HUES48 (cell line): Measurements from ENCODE around the gene LEMD2.
"Not testable (repeated sequence)": the region's sequence is repeated elsewhere in the genome, so short reads cannot be mapped to it uniquely, and the experiment has no call there.

Source experiments
- H3K27ac ChIP-seq: one replicate; pipeline ENCODE4 v1.7.0; 2013; ENCODE audit warnings: low read depth, low read length, inconsistent platforms
- H3K27me3 ChIP-seq: 2 replicates; pipeline ENCODE4 v1.6.1; 2013; ENCODE audit warnings: mild to moderate bottlenecking, low read length; ENCODE audit not compliant: control insufficient read depth, insufficient read depth
- H3K36me3 ChIP-seq: 2 replicates; pipeline ENCODE4 v1.6.1; 2013; ENCODE audit warnings: low read length; ENCODE audit not compliant: control insufficient read depth, insufficient read depth
- H3K4me1 ChIP-seq: 2 replicates; pipeline ENCODE4 v1.6.1; 2013; ENCODE audit warnings: mild to moderate bottlenecking, low read length; ENCODE audit not compliant: control insufficient read depth, insufficient read depth
- H3K4me3 ChIP-seq: 2 replicates; pipeline ENCODE4 v1.5.1; 2013; ENCODE audit warnings: mild to moderate bottlenecking, low read depth, low read length
- H3K9ac ChIP-seq: 2 replicates; pipeline ENCODE4 v1.6.1; 2013; ENCODE audit warnings: mild to moderate bottlenecking, low read depth, low read length, moderate library complexity
- H3K9me3 ChIP-seq: 2 replicates; pipeline ENCODE4 v1.6.1; 2013; ENCODE audit warnings: low read length; ENCODE audit not compliant: control insufficient read depth, insufficient read depth

Gene LEMD2

DNA sequence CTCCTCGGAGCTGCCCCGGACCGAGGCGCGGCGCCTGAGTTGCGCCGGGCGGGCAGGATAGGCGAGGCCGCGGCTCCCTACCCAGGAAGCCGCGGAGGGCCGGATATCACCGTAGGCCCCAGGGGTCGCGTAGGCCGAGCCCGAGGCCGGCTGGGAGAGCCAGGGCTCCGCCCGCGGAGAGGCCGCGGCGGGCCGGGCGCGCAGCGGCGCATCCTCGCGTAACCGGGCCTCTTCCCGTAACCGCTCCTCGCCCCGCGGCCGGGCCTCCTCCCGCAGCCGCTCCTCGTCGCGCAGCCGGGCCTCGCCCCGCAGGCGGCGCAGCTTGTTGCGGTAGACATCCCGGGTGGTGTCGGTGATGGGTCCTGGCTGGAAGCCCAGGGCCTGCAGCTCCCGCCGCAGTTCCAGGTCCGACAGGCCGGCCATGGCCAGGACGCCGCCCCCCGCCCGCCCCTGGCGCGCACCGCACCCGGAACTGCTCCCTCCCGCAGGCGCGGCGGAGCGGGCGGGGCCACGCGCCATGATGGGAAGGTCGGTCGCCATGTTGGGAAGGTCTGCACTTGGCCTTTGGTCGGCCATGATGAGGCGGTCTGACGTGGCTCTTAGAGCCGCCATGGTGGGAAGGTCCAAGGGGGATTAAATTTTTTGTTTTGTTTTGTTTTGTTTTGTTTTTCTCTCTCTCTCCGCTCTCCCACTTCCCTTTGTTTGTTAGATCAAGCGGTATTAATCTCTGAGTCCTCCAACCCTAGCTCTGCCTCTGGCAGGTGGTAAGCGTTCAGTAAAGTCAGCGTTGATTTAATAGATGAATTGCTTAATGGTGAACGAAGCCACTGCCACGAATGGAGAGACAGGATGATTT is at the start of gene LEMD2:
Gene LEMD2 (minus strand): TSS at position 437 of the 856 bp plus-strand sequence. CDS start 14 bp downstream, at position 423.
- no peaks in the 10 kb centered on the region for H3K9me3 ChIP-seq
- peak within 1 kb of the TSS; percentile 81 for H3K27ac ChIP-seq
- peaks cover 62% of the 10 kb centered on the region for H3K4me1 ChIP-seq
- H3K9ac ChIP-seq, result peak within 1 kb of the TSS; percentile 76
- peaks cover 11% of the 10 kb centered on the region for H3K36me3 ChIP-seq
- no peaks in the 10 kb centered on the region for H3K27me3 ChIP-seq
- H3K4me3 ChIP-seq, result peak within 1 kb of the TSS; percentile 83

DNA sequence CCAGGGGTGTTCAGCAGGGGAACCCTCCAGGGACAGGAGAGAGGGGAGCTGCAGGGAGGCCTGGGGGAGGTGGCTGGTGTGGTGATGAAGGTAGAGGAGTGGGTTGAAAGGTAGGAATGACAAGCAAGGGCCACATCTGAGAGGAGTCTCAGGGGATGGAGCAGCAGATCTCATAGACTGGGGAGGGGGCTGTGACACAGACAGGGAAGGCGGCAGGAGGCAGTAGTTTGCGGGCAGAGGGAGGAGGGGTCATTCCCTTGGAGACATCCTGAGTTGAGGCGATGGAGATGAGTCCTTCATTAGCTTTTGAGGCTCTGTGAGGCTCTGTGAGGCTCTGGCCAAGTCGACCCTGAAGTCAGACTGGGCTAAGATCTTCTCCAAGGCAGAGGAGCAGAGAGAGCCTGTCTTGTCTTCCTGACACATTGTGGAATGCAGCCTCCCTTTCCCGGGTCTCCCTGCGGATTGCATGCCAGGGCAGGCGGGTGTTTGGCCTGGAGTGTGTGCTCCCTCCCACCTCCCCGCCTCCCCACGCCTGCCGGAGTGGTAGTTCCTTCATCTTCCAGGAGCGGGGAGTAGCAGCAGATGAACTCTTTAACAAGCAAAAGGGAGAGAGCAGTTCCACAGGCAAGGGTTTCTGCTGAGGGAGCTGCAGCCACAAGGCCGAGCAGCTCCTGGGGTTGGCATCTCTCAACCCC is 49.2 kb upstream of the LEMD2 start:
- Histone ChIP-seq H3K36me3 (no peaks in the 10 kb centered on the region), H3K9me3 (0 out of 2 replicates have a peak, but pooled peaks cover 6% of the 10 kb centered on the region), H3K27ac (peak overlapping the region; percentile 8), H3K4me1 (peaks cover 18% of the 10 kb centered on the region), H3K4me3 (no peak overlapping the region), H3K9ac (no peak overlapping the region), H3K27me3 (no peaks in the 10 kb centered on the region)

GRCh38 chr6:33836806-33837469 is 48.0 kb upstream of the LEMD2 start:
- Histone ChIP-seq H3K9me3 (0 out of 2 replicates have a peak, but pooled peaks cover 6% of the 10 kb centered on the region), H3K4me3 (no peak overlapping the region), H3K9ac (no peak overlapping the region), H3K36me3 (no peaks in the 10 kb centered on the region), H3K27me3 (no peaks in the 10 kb centered on the region), H3K4me1 (peaks cover 18% of the 10 kb centered on the region), H3K27ac (no peak overlapping the region)

GRCh38 chr6:33834401-33835392 is 45.8 kb upstream of the LEMD2 start:
- peaks cover 3% of the 10 kb centered on the region; the same call in 1 of the 2 replicates for H3K27me3 ChIP-seq
- no peak overlapping the region for H3K27ac ChIP-seq
- no peaks in the 10 kb centered on the region for H3K36me3 ChIP-seq
- no peak overlapping the region for H3K4me3 ChIP-seq
- peaks cover 18% of the 10 kb centered on the region for H3K4me1 ChIP-seq
- H3K9ac ChIP-seq, result no peak overlapping the region
- H3K9me3 ChIP-seq, result 0 out of 2 replicates have a peak, but pooled peaks cover 6% of the 10 kb centered on the region

DNA sequence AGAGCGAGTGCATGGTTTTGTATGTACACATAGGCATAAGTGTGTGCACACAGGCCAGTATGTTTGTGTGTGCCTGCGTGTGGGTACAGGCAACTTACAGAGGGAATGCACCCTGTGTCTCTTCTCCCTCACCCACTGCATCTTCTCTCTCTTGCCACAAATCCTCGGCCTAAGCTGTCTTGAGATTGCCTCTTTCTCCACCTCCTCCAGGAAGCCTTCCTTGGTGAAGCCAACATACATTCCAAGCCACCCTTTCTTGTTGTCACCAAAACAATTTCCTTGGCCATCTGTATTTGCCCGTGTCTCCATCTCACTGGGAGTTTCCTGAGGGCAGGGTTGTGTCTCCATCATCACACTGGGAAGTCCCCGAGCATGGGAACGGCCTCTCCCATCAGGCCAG is 44.7 kb upstream of the LEMD2 start:
- no peak overlapping the region for H3K9ac ChIP-seq
- no peak overlapping the region for H3K4me3 ChIP-seq
- peaks cover 16% of the 10 kb centered on the region for H3K4me1 ChIP-seq
- no peak overlapping the region for H3K27ac ChIP-seq
- no peaks in the 10 kb centered on the region for H3K36me3 ChIP-seq
- peaks cover 3% of the 10 kb centered on the region; the same call in 1 of the 2 replicates for H3K27me3 ChIP-seq
- 0 out of 2 replicates have a peak, but pooled peaks cover 6% of the 10 kb centered on the region for H3K9me3 ChIP-seq

GRCh38 chr6:33832831-33833230 is 43.9 kb upstream of the LEMD2 start:
- not testable (repeated sequence) for H3K36me3 ChIP-seq, H3K27ac ChIP-seq, H3K27me3 ChIP-seq, H3K4me3 ChIP-seq, H3K9me3 ChIP-seq, H3K9ac ChIP-seq
- peaks cover 16% of the 10 kb centered on the region for H3K4me1 ChIP-seq

- H3K27me3 ChIP-seq, H3K4me3 ChIP-seq, H3K9ac ChIP-seq, H3K36me3 ChIP-seq, H3K9me3 ChIP-seq, H3K27ac ChIP-seq: not testable (repeated sequence)
- peaks cover 16% of the 10 kb centered on the region for H3K4me1 ChIP-seq
Observed at GRCh38 chr6:33831725-33832124, 42.8 kb upstream of the LEMD2 start.

DNA sequence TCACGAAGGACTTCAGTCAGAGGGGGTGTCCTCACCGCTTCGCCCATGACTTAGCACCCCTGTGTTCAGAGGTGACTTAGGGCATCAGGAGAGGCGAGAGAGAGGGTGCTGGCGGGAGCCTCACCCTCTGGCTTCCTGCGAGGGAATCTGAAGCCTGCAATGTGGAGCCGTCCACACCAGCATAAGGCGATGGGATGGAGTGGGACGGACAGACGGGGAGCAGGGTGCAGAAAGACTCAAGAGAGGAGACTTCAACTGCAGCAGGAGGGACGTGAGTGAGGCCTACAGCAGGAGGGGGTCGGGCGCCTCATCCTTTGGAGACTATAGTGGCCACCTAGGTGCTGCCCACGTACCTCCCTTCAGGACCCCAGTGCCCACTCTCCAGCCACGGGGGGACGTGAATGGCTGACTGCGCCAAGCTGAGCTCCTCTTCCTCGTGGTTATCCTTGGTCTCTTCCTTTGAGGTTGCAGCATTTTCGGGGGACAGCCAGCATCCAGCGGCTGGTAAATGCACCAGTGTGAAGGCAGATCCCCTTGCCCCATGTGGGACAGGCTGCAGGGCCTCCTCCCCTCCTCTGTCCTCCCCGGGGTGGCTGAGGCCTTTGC is 41.8 kb upstream of the LEMD2 start:
- H3K27me3 ChIP-seq, result peaks cover 3% of the 10 kb centered on the region; the same call in 1 of the 2 replicates
- H3K36me3 ChIP-seq, result no peaks in the 10 kb centered on the region
- H3K4me3 ChIP-seq, result no peak overlapping the region
- H3K27ac ChIP-seq, result no peak overlapping the region
- H3K4me1 ChIP-seq, result peaks cover 16% of the 10 kb centered on the region
- H3K9ac ChIP-seq, result no peak overlapping the region
- H3K9me3 ChIP-seq, result 0 out of 2 replicates have a peak, but pooled peaks cover 6% of the 10 kb centered on the region

DNA sequence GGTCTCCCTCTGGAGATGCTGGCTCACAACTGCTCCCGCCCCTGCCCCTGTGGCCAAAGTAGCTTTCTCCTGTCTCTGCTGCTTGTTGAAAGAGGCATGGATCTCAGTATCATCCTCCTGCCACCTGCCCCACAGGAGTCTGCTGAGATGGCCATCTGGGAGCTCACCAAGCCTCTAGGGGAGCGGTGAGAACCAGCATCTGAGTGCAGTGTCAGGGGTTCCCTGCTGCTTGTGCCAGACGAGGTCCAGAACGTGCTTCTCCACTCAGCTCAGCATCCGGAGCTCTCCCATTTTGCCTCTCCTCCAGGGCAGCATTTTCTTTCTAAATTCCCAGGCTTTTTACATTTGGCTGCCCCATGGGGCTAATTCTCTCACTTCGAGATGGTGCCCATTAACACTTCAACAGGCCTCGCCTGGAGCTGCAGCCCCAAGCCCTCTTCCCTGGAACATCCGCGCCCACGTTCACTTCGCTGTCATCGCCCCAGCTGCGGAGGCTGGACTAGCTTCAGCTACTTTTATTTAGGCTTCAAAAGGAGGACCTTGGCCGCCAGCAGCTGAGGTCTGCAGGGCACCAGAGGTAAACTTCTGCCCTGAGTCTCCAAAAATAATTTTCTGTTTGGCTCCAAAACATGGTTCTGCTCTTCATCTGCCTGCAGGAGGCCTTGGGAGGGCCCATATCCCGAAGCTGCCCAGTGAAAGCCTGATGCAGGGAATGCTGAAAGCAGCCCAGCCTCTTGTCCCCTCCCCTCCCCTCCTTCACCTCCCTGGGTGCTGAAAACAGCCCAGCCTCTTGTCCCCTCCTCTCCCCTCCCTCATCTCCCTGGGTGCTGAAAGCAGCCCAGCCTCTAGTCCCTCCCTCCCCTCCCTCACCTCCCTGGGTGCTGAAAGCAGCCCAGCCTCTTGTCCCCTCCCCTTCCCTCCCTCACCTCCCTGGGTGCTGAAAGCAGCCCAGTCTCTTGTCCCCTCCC is 40.1 kb upstream of the LEMD2 start:
- H3K9me3 ChIP-seq, result 0 out of 2 replicates have a peak, but pooled peaks cover 6% of the 10 kb centered on the region

More for the DNA sequence above, 40.1 kb upstream of the LEMD2 start:
- peak overlapping the region; percentile 89 for H3K27ac ChIP-seq
- peaks cover 16% of the 10 kb centered on the region for H3K4me1 ChIP-seq
- H3K36me3 ChIP-seq, result no peaks in the 10 kb centered on the region
- H3K4me3 ChIP-seq, result no peak overlapping the region
- peaks cover 3% of the 10 kb centered on the region; the same call in 1 of the 2 replicates for H3K27me3 ChIP-seq
- H3K9ac ChIP-seq, result no peak overlapping the region
